GM18507 (cell line): ENCODE measurements around the gene COG1.

ENCODE experiments used
- DNase-seq: peaks from one replicate; pipeline ENCODE4 v3.0.0; 2011; ENCODE audit warnings: low read depth; ENCODE audit not compliant: insufficient read length; ENCODE audit errors: extremely low spot score
- FAIRE-seq: peaks from 2 replicates; lab custom pipeline; 2011; peaks lifted over from hg19 to GRCh38; lab: Jason Lieb, UNC

COG1 gene

GRCh38 chr17:73224663-73225305 lies 31.9 kb downstream of the COG1 start:
- FAIRE-seq (no peak), DNase-seq (no peak)

GRCh38 chr17:73226556-73227172 lies 33.8 kb downstream of the COG1 start:
- DNase-seq (no peak), FAIRE-seq (no peak)

GRCh38 chr17:73227379-73227778 lies 34.5 kb downstream of the COG1 start:
- FAIRE-seq (peak; percentile 36), DNase-seq (no peak)

GRCh38 chr17:73227944-73228343 lies 35.1 kb downstream of the COG1 start:
- FAIRE-seq (no peak), DNase-seq (no peak)

GRCh38 chr17:73228748-73229236 lies 35.9 kb downstream of the COG1 start:
- DNase-seq = no peak
- no peak for FAIRE-seq

- no peak for DNase-seq
- no peak for FAIRE-seq
Measured at GRCh38 chr17:73230088-73230487, 37.2 kb downstream of the COG1 start.

- FAIRE-seq = no peak
- no peak for DNase-seq
Measured at GRCh38 chr17:73231395-73231794, 38.5 kb downstream of the COG1 start.

GRCh38 chr17:73231841-73232586 lies 39.2 kb downstream of the COG1 start:
- FAIRE-seq = peak; percentile 91

GRCh38 chr17:73232587-73233373 lies 39.9 kb downstream of the COG1 start:
- DNase-seq (no peak), FAIRE-seq (no peak)

More at GRCh38 chr17:73231841-73232586, 39.2 kb downstream of the COG1 start:
- peak; percentile 97 for DNase-seq

- no peak for DNase-seq
- FAIRE-seq = no peak
Measured at GRCh38 chr17:73234736-73235135, 41.9 kb downstream of the COG1 start.

GRCh38 chr17:73237714-73238113 lies 44.9 kb downstream of the COG1 start:
- no peak for FAIRE-seq

GRCh38 chr17:73240561-73240960 lies 47.7 kb downstream of the COG1 start:
- DNase-seq (no peak), FAIRE-seq (no peak)

More at GRCh38 chr17:73237714-73238113, 44.9 kb downstream of the COG1 start:
- DNase-seq = no peak

- FAIRE-seq = no peak
- DNase-seq = no peak
Measured at GRCh38 chr17:73247726-73248125, 54.9 kb downstream of the COG1 start.

- DNase-seq (no peak), FAIRE-seq (no peak)
Measured at GRCh38 chr17:73248532-73248931, 55.7 kb downstream of the COG1 start.

- DNase-seq = no peak
- no peak for FAIRE-seq
Measured at GRCh38 chr17:73249700-73250099, 56.8 kb downstream of the COG1 start.

- FAIRE-seq (no peak), DNase-seq (no peak)
Measured at GRCh38 chr17:73250851-73251640, 58.2 kb downstream of the COG1 start.

- FAIRE-seq (no peak), DNase-seq (no peak)
Measured at GRCh38 chr17:73251871-73252270, 59.0 kb downstream of the COG1 start.

- peak; percentile 56 for DNase-seq
- FAIRE-seq = peak; percentile 93
Measured at GRCh38 chr17:73255671-73256181, 62.9 kb downstream of the COG1 start.

- no peak for FAIRE-seq
- DNase-seq = no peak
Measured at GRCh38 chr17:73256220-73256619, 63.4 kb downstream of the COG1 start.
